NCI-H82 (cell line): ENCODE measurements around the gene SCMH1.
"Not testable (repeated sequence)": the region's sequence is repeated elsewhere in the genome, so short reads cannot be mapped to it uniquely, and the experiment has no call there.

ENCODE experiments used
- DNase-seq: peaks from one replicate; lab custom pipeline; 2025; lab: John Stamatoyannopoulos, UW

Gene SCMH1

DNA sequence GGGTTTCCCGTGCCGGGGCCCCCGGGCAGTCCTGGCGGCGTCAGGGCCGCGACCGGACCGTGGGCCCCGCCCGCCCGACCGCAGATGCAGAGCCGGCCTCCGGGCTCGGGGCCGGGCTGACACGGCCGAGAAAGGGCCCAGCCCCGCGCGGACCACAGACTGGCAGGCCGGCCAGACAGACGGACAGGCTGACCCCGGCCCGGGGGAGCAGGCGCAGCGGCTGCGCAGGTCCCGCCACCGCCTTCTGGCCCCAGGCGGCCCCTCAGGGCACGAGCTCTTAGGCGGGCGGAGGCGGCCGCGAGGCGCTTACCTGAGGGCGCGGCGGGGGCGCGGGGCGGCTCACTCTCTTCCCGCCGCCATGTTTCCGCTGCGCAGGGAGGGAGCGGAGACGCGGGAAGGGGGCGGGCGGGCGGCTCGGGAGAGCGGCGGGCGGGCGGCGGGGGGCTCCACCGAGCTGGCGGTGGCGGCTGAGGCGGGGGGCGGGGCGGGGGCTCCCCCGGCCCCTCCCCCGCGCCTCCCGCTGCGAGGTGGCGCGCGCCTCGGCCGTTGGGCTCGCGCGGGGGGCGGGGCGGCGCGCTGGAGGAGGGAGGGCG is at the start of gene SCMH1:
TSS of gene SCMH1 (minus strand) at position 558 of the 593 bp plus-strand sequence. CDS start 56,173 bp downstream, outside the sequence.
- peak; percentile 81 for DNase-seq

DNA sequence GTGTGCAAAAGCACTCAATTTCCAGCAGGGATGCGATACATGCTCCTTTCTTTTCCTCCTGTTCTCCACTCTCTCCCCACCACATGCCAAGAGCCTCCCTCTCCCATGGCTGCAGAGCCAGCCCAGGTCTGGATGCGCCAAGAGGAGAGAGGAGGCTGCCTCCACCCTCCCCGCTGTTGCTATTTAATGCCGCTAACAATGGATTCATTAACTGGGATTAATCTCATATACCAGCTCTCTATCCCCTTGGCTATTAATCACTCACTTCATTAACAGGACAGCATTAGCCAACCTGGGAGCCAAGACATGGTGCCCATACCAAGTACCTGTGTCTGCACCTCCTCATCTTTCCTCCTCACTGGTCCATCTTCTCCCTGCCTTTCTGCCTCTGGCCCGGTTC is 49.1 kb upstream of the SCMH1 start:
- DNase-seq = peak; percentile 95

DNA sequence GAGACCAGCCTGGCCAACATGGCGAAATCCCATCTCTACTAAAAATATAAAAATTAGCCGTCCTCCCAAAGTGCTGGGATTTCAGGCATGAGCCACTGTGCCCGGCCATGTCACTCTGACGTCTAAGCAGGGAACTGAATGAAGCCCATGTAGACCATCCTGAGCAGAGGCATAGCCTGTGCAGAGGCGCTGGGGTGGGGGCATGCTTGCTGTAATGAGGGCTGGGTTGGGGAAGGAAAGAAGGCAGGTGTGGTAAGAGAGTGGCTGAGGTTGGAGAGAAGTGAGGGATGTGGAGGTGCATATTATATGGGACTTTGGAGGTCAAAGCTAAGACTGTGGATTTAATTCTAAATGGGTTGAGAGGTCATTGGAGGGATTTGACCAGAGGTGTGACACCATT is 47.1 kb upstream of the SCMH1 start:
- no peak for DNase-seq

DNA sequence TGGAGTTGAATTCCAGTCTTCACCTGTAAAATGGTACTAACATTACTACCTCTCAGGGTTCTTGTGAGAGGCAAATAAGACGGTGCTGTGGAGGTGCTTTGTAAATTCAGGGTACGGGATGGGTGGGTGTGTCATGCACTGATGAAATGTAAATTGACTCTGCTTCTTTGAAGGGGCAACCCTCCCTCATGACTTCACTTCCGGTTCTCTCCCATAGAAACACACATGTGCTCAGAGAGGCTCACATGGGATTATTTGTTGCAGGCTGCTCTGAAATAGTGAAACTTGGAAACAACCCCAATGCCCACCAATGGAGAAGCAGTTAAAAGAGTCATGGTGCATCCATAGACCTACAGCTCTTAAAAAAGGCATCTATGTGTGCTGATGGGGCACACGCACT is 44.9 kb upstream of the SCMH1 start:
- no peak for DNase-seq

DNA sequence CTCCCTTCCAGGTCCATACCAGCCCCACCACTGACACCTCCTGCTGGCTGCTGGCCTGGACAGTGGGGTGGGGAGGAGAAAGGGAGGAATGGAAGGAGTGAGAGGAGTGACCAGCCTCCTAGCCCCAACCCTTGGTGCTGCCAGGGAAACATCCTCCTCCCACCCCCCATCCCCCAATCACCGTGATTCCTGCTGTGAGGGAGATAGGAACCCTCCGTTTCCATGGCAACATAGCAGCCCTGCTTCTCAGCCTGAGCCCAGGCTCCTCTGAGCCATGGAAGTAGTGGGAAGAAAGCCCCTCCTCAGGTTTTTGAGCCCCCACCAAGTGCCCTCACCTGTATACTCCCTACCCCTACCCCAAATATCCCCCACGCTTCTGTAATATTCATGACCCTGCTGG is 44.4 kb upstream of the SCMH1 start:
- no peak for DNase-seq

DNA sequence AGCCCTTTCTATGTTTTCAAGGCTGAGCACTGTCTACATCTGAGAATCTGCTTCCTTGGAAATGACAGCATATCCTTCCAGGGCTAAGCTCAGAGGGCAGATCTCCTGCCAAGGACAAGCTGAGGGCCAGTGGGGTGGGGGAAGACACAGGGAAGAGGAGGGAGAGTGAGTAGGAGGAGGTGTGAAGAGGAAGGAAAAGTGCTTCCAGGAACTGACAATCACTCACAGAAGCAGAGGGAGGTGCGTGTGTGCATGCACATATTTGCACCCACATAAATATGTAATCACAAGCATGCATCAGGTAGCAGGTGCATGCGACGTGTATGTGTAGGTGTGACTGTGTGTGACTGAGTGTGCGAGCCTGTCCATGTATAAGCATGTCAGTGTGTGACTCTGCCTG is 43.7 kb upstream of the SCMH1 start:
- DNase-seq = no peak

DNA sequence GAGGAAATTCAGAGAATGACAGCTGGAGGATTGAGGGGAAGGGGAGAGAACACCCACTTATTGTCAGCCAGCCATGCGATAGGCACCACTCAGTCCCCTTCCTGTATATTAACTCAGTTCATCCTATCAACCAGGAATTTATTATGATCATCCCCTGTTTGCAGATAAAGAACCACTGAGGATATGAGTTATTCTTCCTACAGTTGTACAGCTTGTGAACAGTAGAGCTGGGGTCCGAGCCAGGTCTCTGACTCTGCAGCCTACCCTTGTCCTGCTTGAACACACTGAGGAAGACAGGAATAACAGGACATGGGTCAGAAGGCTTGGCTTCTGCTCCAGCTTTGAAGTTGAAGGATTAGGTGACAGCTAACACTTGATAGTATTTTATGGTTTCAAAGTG is 42.0 kb upstream of the SCMH1 start:
- no peak for DNase-seq

DNA sequence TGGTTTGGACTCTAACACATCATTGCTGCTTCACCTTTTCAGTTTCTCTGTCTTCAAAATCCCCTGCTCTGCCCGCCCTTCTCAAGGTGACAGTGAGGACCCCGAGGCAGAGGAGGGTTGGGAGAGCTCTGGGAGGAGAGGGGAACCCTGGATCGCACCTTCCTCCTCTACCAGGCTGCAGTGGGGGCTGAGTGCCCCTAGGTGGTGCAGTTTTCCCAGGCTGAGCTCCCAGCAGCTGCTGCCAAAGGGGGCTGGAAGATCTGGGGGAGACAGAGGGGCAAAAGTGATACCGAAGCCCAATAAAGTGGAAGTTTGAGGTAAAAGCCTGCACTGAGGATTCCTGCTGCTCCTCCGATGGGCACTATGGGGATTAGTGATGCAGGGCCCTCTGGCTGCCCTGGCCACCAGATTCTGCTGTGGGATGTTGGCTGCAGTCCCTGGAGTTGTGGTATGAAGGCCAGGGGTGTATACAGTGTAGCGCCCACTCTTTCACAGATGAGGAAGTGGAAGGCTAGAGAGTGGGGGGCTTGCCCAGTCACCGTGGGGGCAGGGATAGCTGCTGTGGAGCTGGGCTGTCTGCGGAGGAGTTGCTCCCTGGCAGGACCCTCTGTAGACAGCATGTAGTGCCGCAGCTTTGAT is 40.7 kb upstream of the SCMH1 start:
- peak; percentile 83 for DNase-seq

DNA sequence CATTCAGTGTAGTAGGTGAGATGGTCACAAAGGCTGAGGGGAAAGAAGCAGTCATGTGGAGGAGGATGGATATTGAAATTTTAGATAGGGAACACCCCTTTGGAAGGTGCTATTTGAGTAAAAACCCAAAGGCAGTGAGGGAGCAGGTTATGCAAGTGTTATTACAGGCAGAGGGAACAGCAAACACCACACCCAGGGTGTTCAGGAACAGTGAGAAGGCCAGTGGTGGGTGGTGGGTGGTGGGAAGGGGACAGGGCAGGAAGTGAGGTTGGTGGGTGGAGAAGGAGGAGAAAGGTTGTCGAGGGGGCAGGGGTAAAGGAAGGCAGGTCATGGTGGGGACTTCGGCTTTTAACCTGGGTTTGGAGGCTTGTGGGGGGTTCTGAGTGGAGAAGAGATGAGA is 39.2 kb upstream of the SCMH1 start:
- DNase-seq = no peak

DNA sequence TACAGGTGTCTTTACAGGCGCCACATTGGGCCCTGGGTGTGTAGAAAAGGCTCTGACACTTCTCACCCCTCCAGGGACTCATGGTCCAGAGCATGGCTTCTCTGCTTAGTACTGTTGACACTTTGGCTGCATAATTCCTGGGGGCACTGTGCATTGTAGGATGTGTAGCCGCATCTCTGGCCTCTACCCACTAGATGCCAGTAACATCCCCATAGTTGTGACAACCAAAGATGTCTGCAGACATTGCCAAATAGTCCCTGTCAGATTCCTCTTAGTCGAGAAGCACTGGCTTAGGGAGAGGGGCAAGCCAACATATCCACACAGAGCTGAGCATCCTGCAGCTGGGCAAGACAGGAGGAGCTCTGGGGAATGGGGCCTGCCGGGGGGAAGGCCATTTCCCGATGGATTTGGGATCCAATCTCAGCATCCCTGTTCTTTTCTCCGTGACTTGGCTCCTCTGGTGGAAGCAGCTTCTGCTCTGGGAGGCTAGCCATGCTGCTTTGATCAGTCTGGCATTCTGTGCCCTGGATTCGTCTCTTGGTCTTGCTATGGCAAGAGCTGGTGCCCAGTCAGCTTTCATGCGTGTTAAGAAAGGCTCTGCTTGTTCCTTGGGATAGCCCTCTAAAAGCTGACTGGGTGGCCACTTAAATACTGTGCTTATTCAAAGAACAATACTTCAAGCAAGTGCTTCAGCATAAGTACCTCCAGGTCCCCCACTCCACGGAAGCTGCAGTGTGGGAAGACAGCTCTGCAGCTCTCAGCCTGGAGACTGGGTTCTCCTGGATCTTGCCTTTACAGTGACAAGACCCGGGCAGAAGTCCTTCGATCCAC is 38.3 kb upstream of the SCMH1 start:
- peak; percentile 24 for DNase-seq

DNA sequence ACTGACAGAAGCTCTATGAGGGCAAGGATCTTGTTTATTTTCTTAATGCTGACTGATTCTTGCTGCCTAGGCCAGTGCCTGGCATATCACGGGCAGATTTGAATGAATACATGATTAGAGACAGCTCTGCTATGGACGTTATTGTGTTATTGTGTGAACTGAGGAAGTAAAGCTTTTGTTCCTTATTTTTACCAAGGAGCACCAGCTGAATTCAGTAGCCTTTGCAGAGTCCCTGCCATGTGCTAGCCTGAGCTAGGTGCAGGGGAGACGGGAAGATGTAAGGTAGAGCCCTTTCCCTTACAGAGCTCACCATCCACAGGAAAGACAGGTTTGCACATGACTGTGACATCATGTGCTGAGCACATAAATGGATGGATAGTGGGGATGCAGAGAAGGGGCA is 36.0 kb upstream of the SCMH1 start:
- DNase-seq = no peak

DNA sequence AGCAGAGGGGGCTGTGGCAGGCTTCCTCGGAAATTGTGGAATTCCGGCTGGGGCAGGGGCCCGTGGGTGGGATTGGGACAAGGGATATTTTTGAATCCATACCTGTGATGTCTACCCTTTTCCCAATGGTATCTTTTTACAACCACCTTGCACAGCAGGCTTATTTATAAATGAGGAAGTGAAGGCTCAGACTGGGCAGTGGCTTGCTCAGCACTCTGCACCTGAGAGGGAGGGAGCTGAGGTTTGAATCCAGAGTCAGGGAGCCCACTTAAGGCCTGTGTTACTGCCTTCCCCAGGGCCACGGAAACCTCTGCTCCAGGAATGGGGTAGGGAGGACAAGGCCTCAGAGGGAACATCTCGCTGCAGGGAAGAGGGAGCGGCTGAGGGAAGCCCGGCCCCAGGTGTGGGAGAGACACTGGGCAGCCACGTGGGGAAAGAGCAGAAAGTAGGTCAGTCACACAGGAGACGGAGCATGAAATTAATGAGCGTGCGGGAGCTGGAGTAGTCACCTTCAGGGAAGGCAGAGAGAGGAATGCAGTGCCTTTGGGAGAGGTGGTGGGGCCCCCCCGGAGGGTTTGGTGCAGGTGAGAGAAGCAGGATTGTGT is 35.4 kb upstream of the SCMH1 start:
- no peak for DNase-seq

DNA sequence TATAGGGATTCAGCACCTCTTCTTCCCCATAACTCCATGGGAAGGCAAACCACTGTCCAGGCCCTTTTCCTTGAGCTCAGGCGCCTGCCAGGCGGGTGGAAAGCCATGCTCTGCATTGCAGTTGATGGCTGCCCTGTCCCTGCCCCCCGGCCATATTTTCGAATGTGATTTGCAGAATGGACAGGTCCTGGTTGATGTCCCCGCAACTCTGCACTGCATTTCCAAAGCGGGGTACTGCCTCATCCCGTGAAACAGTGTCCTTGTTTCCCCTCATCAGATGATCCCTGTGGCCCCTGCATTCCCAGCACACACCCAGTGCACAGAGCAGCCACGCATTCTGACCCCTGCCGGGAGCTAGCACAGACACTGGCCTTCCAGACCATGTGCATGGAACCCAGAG is 33.7 kb upstream of the SCMH1 start:
- DNase-seq = no peak

DNA sequence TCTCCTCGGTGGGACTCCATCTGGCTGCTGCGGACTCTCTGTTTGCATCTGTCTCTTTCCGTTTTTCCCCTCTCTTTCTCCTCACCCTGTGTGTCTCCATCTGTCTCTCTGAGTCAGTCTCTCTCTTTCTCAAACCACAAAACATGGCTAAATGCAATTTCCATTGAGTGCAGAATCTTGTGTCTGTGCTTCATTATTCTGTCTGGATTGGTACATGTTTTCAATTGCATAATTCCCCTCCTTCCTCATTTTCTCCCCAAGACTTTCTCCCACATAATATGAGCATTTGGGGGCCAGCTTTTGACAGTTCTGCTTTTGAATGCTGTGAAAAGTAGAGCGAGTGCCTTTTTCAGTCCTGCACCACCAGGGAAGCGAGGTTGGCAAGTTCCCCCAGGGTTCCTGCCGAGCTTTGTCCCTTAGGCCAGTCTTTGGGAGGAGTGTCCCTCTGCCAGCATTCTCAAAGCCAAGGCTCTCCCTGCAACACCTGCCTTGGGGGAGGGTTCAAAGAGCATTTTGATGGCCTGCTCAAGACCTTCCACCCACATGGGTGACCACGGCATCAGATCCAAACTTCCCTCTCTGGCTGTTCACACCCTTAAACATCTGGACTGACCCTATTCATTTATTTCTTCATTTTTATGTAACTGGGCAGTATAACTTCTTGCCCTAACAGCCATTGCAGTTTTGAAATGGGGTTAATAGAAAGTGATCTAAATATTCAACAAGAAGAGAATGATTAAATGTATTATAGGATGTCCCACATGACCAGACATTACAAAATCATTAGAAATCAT is 32.8 kb upstream of the SCMH1 start:
- no peak for DNase-seq

DNA sequence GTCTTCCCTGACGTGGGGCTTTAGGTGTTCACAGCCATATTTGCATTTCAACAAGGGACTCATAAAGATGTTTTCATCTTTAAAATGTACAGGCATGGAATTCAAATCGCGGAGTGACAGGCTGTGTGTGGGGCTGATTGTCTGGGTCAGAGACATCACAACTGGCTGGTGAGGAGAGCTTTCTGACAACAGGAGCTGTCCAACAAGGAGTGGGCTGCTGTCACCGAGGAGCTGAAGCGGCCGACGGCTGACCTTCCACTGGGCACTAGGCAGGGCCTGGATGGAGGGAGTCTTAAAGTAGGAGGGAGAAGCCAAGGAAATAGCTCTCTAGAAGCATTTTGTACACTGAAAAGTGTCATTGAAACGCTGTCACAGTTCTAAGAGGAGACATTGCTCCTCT is 30.5 kb upstream of the SCMH1 start:
- DNase-seq = no peak

DNA sequence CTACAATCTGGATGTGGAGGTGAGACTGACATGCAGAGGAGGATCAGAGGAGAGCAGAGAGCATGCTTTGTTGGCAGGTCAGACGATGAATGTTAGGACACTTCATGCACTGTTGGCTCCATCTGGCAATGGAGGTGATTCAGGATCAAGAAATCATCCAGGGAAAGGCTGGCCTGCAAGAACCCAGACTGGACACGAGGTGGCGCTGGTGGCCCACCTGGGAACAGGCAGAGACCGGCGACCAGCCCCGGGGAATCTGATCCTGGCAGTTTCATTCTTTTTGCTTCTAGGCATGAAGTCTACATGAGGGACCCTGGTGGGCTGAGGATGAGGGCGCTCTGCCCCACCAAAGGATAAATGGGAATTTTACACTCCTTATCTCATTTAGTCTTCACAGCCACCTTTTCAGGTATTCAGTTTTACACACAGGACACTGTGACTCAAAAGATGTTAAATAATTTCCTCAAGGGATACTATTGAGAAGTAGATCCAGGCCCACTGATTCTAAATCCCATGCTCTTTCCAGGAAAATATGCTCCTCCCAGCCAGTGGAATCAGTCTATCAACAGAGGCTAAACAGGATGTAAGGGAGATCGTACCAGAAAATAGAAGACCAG is 26.2 kb upstream of the SCMH1 start:
- DNase-seq = peak; percentile 95

DNA sequence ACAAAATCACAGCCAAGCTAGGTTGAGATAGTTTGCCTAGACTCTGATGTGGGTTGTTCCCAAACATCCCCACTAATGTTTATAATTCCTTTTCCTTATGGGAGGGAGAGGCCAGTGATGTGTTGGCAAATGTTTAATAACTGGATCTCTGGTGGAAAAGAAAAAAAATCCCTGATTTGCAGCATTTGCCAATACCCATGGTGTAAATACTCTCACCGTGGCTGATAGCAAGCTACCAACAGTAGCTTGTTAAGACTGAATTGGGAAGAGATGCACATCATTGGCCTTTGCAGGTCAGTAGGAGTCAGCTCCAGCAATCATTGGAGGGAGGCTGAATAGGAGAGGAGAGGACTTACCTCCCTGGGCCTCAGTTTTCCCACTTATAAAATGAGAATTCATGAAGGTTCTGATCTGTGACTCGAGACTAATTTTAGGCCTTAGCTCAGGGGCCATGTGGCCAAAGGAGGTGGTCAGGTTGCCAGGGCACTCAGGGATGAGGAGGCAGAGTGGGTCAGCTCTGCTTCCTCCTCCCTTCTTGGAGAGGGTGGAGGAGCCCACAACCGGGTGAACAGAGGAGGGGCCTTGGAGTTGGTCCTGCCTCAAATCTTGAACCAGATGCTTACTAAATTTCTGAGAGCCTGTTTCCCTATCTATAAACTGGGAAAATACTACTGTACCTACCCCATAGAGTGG is 20.0 kb upstream of the SCMH1 start:
- no peak for DNase-seq

DNA sequence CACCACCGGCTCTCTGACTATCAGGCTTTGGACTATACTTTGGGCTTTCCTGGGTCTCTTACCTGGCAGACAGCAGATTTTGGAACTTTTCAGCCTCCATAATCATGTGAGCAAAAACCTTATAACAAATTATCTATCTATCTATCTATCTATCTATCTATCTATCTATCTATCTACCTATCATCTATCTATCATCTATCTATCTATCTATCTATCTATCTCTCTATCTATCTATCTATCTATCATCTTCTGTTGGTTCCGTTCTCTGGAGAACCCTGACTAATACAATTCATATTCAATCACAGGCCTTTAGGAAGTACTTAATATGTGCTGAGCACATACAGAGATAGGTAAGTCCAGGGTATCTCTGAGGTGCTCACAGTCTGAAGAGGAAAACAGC is 18.7 kb upstream of the SCMH1 start:
- DNase-seq = no peak

DNA sequence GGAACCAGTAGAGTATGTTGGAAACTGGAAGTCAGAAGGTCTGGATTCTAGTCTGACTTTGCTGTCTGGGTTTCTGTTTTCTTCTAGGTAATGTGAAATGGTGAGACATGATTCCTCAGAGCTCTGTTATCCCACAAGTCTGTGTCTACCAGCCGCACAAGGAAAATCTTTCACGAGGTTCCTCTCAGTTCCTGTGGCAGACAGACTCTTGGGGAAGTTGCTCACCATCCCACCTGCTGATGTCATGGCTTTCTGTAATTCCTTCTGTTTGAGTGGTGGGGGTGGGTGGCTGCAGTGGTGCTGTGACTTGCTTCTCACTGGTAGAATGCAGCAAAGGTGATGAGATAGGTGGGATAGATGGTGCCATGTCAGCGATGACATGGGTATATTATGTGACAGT is 17.1 kb upstream of the SCMH1 start:
- no peak for DNase-seq

DNA sequence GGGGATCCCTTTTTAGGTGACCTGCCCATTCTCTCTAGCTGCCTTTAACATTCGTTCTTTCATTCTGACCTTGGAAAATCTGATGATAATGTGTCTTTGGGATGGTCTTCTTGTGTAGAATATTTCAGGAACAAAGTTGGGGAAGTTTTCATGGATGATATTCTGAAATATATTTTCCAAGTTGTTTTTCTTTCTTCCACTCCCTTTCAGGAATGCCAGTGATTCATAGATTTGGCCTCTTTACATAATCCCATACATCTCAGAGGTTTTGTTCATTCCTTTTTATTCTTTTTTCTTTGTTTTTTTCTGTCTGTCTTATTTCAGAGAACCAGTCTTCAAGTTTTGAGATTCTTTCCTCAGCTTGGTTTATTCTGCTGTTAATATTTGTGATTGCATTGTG is 13.9 kb upstream of the SCMH1 start:
- no peak for DNase-seq

DNA sequence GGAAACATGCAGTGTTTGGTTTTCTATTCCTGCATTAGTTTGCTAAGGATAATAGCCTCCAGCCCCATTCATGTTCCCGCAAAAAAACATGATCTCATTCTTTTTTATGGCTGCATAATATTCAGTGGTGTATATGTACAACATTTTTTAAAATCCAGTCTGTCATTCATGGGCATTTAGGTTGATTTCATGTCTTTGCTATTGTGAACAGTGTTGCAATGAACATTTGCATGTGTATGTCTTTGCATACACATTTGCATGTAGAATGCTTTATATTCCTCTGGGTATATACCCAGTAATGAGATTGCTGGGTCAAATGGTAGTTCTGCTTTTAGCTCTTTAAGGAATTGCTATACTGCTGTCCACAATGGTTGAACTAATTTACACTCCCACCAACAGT is 9.0 kb upstream of the SCMH1 start:
- not testable (repeated sequence) for DNase-seq
